GM19035 (cell line): ENCODE results near the gene SLC7A4.
"Not testable (repeated sequence)": the region's sequence is repeated elsewhere in the genome, so short reads cannot be mapped to it uniquely, and the experiment has no call there.

Experiments
- ATAC-seq: cut with Tn5 transposase; IDR thresholded peaks from one replicate; pipeline ENCODE4 v1.9.1; 2021; ENCODE audit not compliant: unreplicated experiment

SLC7A4 gene

DNA sequence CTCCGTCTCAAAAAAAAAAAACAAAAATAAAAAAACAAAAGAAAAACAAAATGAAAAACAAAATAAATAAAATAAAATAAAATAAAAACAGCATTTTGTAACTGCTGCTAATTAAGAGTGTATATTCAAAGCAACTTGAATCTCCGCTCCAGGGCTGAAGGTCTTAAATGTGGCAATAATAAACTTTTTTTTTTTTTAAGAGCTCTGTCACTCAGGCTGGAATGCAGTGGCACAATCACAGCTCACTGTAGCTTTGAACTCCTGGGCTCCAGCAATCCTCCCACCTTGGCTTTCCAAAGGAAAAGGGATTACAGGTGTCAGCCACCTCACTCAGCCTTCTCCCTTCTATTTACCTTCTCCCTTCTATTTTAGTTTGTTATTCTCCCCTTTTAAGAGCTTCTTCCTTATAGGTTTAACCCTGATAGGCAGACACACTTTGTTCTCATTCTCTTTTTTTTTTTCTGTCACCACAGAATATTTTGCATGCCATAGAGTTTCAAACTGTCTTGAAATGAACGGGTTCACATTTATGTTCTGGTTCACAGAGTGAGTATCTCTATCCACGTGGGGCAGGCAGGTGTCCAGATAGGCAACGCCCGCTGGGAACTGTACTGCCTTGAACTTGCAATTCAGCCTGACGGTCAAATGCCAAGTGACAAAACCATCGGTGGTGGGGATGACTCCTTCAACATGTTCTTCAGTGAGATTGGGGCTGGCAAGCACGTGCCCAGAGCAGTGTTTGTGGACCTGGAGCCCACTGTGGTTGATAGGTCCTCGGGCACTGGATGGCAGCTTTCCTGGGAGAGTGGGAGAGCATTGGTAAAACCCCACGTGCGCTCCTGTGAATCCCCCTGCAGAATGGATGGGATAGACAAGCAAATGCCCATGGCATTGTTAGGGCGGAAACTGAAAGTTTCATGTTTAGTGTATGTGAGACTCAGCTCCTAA is 32.8 kb upstream of the SLC7A4 start:
- ATAC-seq = no peak

- ATAC-seq = not testable (repeated sequence)
Observed at GRCh38 chr22:21064425-21064824, 32.1 kb upstream of the SLC7A4 start.

GRCh38 chr22:21061660-21062321 is 29.4 kb upstream of the SLC7A4 start:
- ATAC-seq = not testable (repeated sequence)

DNA sequence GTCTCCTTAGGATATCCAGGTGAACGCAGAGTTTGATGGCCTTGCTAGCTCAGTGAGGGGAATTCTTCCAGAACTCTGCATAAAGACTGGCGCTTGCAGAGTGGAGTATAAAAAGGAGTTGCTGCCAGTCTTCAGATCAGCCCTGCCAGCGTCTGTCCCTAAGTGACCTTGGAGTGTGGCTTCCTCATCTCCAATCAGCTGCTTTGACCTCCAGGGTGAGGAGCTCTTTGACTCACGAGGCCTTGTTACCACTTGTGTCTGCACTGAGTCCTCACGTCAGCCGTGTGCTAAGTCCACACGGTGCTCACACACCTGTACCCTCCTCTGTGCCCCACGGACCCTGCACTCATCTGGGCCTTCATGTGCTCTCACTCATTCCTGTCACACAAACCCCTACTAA is 28.0 kb upstream of the SLC7A4 start:
- ATAC-seq = not testable (repeated sequence)

GRCh38 chr22:21055880-21056319 is 23.5 kb upstream of the SLC7A4 start:
- ATAC-seq = no peak

- no peak for ATAC-seq
Observed at GRCh38 chr22:21055564-21055834, 23.1 kb upstream of the SLC7A4 start.

DNA sequence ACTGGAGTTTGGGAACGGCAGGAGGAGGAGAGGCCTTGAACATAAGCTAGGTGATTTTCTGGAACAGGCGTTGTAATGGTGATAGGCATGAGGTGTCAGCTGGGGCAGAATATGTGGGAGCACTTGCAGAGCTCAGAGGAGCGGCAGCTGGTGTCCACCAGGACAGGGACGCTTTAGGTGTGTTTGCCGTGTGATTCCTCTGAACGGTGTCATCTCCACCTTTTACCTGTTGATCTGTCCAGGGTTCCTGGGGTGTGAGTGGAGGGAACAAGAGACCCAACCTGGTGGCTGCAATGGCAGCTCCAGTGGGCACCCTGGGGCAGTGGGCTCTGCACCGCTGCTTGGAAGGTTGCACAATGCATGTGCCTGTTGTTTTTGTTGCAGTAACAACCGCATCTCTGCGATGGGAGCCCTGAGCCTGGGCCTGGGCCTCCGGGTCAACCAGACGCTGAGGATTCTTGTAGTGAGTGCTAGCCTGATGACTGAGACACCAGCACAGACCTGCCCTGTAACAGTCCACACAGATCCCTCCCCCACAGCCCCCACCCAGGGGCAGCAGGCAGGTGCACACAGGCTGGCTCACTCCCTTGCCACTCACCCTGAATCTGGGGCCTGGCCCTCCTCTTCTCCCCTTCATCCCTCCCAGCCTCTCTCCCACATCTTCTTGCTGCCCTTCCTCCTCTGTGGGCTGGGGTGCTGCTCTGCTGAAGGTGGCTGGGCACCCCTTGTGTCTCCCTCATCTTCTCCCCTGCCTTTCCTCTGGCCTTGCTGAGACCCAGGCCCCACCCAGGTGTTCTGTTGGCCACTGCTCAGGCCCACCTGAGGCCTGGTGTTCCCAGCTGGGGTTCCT is 22.6 kb upstream of the SLC7A4 start:
- no peak for ATAC-seq

DNA sequence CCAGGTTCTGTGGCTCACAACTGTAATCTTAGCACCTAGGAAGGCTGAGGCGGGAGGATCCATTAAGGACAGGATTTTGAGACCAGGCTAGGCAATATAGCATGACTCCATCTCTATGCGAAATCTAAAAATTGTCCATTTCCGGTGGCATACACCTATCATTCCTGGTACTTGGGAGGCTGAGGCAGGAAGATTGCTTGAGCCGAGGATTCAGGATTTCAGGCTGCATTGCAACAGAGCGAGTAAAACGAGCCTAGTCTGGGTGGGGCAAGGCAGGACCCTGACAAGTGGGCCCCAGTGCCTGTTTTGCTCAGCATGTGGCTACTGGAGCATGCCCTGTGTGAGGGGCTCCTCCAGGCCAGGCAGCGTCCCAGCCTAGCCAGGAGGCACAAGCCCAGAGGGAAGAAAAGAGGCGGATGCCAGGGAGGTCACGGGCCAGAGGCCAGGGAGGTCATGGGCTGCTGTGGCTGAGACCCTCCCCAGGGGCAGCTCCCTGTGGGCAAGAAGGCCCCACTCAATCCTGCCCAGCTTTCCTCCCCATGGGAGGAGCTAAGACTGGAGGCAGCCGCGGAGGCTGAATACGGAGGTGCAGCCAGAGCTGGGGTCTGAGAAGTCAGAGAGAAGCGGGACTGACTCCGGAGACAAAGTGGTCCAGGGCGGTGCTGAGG is 21.8 kb upstream of the SLC7A4 start:
- no peak for ATAC-seq

DNA sequence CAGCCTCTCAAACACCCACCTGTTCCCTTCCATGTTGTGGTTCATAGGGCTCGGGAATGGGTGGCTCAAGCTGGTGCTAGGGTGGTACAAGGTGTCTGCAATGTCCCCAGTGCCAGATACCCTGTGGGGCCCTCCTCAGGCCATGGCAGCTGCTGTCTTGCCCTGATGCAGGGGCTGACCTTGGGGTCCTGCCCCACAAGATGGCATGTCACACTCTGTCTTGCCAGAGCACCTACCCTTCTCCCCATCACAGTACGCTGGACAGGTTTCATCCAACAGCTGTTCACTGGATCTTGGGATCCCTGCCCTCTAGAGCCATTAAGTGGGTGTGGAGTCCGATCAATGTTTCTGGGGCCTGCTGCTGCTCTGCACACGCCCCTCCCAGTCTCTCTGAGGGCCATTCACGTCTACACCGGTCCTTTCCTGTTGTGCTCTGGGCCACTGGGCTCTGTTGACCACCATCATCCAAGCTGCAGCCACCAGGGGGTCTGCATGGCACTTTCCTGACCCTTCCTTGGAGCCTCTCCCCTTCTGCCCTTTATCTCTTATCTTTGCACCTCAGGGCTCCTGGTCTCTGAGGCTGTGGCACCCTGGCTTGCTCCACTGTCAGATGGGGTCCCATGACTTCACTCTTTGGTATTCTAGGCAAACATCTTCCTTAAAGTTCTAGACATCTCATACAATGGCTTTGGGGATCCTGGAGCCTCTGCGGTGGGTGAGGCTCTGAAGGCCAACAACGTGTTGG is 20.5 kb upstream of the SLC7A4 start:
- ATAC-seq = no peak

DNA sequence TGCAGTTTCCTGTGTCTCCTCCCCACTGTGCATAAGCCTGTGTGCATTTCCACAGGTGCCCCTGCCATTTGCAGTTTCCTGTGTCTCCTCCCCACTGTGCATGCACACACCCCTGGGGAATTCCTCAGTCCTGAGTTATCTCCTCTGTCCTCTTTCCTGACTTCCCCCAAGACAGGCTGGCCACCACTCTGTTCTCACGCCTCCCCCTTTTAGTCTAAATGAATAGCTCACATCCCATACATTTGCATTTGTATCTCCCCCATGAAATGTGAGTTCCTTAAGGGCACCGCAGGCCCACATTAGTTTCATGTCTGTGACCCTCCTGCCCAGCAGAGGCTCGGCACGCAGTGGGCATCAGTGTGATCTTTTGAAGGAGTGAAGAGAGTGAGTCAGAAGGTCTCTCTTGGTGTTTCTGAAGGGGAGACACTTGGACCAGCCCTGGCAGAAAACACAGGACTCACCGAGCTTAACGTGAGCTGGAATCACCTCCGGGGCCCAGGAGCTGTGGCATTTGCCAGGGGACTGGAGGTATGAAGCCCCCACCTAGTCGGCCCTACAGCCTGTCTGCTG is 19.6 kb upstream of the SLC7A4 start:
- no peak for ATAC-seq

- ATAC-seq = no peak
Observed at GRCh38 chr22:21051145-21051830, 18.9 kb upstream of the SLC7A4 start.

- ATAC-seq = not testable (repeated sequence)
Observed at GRCh38 chr22:21048965-21049364, 16.6 kb upstream of the SLC7A4 start.

GRCh38 chr22:21048448-21048847 is 16.1 kb upstream of the SLC7A4 start:
- ATAC-seq = not testable (repeated sequence)

- no peak for ATAC-seq
Observed at GRCh38 chr22:21047730-21048129, 15.4 kb upstream of the SLC7A4 start.

GRCh38 chr22:21047035-21047661 is 14.8 kb upstream of the SLC7A4 start:
- ATAC-seq = no peak

- peak; percentile 83 for ATAC-seq
Observed at GRCh38 chr22:21045585-21046294, 13.4 kb upstream of the SLC7A4 start, which contains the start of gene LRRC74B. Gene LRRC74B, plus strand, starts transcription at chr22:21045946. Its CDS starts 41 bp downstream, at chr22:21045987.

- no peak for ATAC-seq
Observed at GRCh38 chr22:21044931-21045584, 12.7 kb upstream of the SLC7A4 start.
